K562 (cell line): ENCODE results near the gene ANAPC5. TPM values are rescaled to one million over a fixed set of nuclear protein-coding genes. Genes with fewer than 3 reads are reported as not detected.
A peak's percentile ranks its signal among the peaks of the same experiment; 100 is the strongest.
"Not testable (repeated sequence)": the region's sequence is repeated elsewhere in the genome, so short reads cannot be mapped to it uniquely, and the experiment has no call there.

Experiments
- ATAC-seq: fragments of 200-7000 bp; cut with Tn5 transposase; 3 replicates; pipeline ENCODE4 v1.9.1; 2020; ENCODE audit warnings: moderate library complexity
- BruUV-seq: library from RNA; stranded (reverse); fragments of 400-500 nt; replicated peaks from 2 replicates; lab custom pipeline; 2021; lab: Mats Ljungman, UMichigan
- CTCF ChIA-PET: fragments of 300-600 bp; formaldehyde crosslinking; extraction: SDS; loops from one replicate; lab custom pipeline; 2021; ENCODE audit warnings: low intra/inter-chr PET ratio; lab: Yijun Ruan, JAX
- POLR2A ChIA-PET: fragments of 300-600, 350-650 bp; sonication (Branson Sonifier 250); formaldehyde crosslinking; extraction: SDS; loops from one replicate; lab custom pipeline; 2021; ENCODE audit warnings: antibody characterized with exemption, inconsistent platforms; lab: Yijun Ruan, JAX
- DNase-seq, 4 experiments: peaks; one replicate each; pipeline versions ENCODE4 v3.0.0 to v3.0.0-alpha.2; 2011 to 2018; ENCODE audit warnings: low spot score in 3 of 4, mixed read lengths in 3 of 4; ENCODE audit errors: extremely low read depth in 1 of 4
- FAIRE-seq: peaks from 2 replicates; lab custom pipeline; 2011; peaks lifted over from hg19 to GRCh38; lab: Jason Lieb, UNC
- H2AFZ ChIP-seq: 2 replicates; pipeline ENCODE4 v1.6.0; 2011; ENCODE audit warnings: low read depth, low read length, control low read depth, inconsistent platforms
- H3K27ac ChIP-seq: fragments of 200-600 bp; 3 replicates; pipeline ENCODE4 v1.8.0; 2011; ENCODE audit warnings: low read depth, mild to moderate bottlenecking, control low read depth, inconsistent platforms, low read length, moderate library complexity, mixed read lengths; ENCODE audit errors: extremely low read depth
- H3K27me3 ChIP-seq, 2 experiments: fragments of 300-600 bp in 1 of 2; 2 replicates in 1 of 2; 3 replicates in 1 of 2; pipeline versions ENCODE4 v1.6.0 to v1.8.0; 2011; ENCODE audit warnings: inconsistent platforms in 2 of 2, low read length in 2 of 2, mild to moderate bottlenecking in 1 of 2, mixed read lengths in 1 of 2, moderate library complexity in 1 of 2; ENCODE audit not compliant: control insufficient read depth in 2 of 2, insufficient read depth in 2 of 2
- H3K36me3 ChIP-seq: fragments of 300-600 bp; 3 replicates; pipeline ENCODE4 v1.8.0; 2011; ENCODE audit warnings: mild to moderate bottlenecking, low read length, inconsistent platforms; ENCODE audit not compliant: control insufficient read depth, insufficient read depth
- H3K4me1 ChIP-seq, 2 experiments: fragments of 200-600 bp in 1 of 2; replicated peaks in 1 of 2; 2 replicates in 1 of 2; 3 replicates in 1 of 2; pipeline versions ENCODE4 v1.5.1 to v1.8.0; 2011; ENCODE audit warnings: inconsistent platforms in 2 of 2, low read length in 2 of 2, mild to moderate bottlenecking in 1 of 2, mixed read lengths in 1 of 2, moderate library complexity in 1 of 2; ENCODE audit not compliant: control insufficient read depth in 2 of 2, insufficient read depth in 2 of 2
- H3K4me2 ChIP-seq: 2 replicates; pipeline ENCODE4 v1.6.1; 2011; ENCODE audit warnings: low read length, control low read depth, inconsistent platforms, mixed read lengths; ENCODE audit not compliant: insufficient read depth
- H3K4me3 ChIP-seq: fragments of 200-600 bp; sonication (generic), shearing (Covaris generic); 2 replicates; pipeline ENCODE4 v1.5.1; 2016; ENCODE audit warnings: control low read depth, inconsistent platforms
- H3K79me2 ChIP-seq: fragments of 200-600 bp; 3 replicates; pipeline ENCODE4 v1.8.0; 2011; ENCODE audit warnings: low read length, inconsistent platforms; ENCODE audit not compliant: control insufficient read depth, insufficient read depth
- H3K9ac ChIP-seq, 2 experiments: 2 replicates each; pipeline versions ENCODE4 v1.6.0 to v1.6.1; 2011; ENCODE audit warnings: low read depth in 2 of 2, low read length in 2 of 2, control low read depth in 1 of 2, inconsistent platforms in 1 of 2, mild to moderate bottlenecking in 1 of 2, mixed read lengths in 1 of 2; ENCODE audit not compliant: insufficient read depth in 1 of 2
- H3K9me1 ChIP-seq: one replicate; pipeline ENCODE4 v1.6.0; 2011; ENCODE audit warnings: inconsistent platforms, mild to moderate bottlenecking, low read length, moderate library complexity; ENCODE audit not compliant: control insufficient read depth, insufficient read depth
- H3K9me3 ChIP-seq: replicated peaks from 2 replicates; pipeline ENCODE4 v1.5.1; 2011; ENCODE audit warnings: low read depth, low read length, inconsistent platforms; ENCODE audit not compliant: control insufficient read depth, insufficient read depth
- H4K20me1 ChIP-seq: replicated peaks from 2 replicates; pipeline ENCODE4 v1.6.1; 2011; ENCODE audit warnings: low read length, inconsistent platforms, mixed read lengths; ENCODE audit not compliant: control insufficient read depth, insufficient read depth
- ADNP ChIP-seq: fragments of 200-800 bp; sonication (Bioruptor generic); IDR thresholded peaks from 2 replicates; pipeline ENCODE4 v1.6.1; 2016; ENCODE audit warnings: missing genetic modification characterization, missing compliant biosample characterization
- CTBP1 ChIP-seq: fragments of 450-650 bp; IDR thresholded peaks from 2 replicates; pipeline ENCODE4 v1.6.1; 2016; ENCODE audit warnings: borderline replicate concordance
- DACH1 ChIP-seq: fragments of 450-650 bp; IDR thresholded peaks from 2 replicates; pipeline ENCODE4 v1.6.1; 2018; ENCODE audit not compliant: partially characterized antibody
- DPF2 ChIP-seq: fragments of 450-650 bp; IDR thresholded peaks from 2 replicates; pipeline ENCODE4 v1.6.1; 2016
- FOSL1 ChIP-seq: fragments of 200-800 bp; sonication (Bioruptor generic); conservative IDR thresholded peaks from 2 replicates; pipeline ENCODE4 v1.6.1; 2016; ENCODE audit warnings: missing genetic modification characterization, missing compliant biosample characterization
- GATA2 ChIP-seq: sonication (generic); formaldehyde crosslinking; IDR thresholded peaks from 2 replicates; pipeline ENCODE4 v1.4.0; 2020; ENCODE audit warnings: mild to moderate bottlenecking, missing genetic modification reagents
- HDAC1 ChIP-seq, 2 experiments: fragments of 450-650 bp; IDR thresholded peaks; 2 replicates each; pipeline ENCODE4 v1.6.1; 2016 to 2017; ENCODE audit warnings: inconsistent platforms in 1 of 2, mild to moderate bottlenecking in 1 of 2, moderate library complexity in 1 of 2
- HMBOX1 ChIP-seq: sonication (generic); IDR thresholded peaks from 2 replicates; pipeline ENCODE4 v1.6.1; 2016
- KLF1 ChIP-seq: fragments of 450-650 bp; IDR thresholded peaks from 2 replicates; pipeline ENCODE4 v1.6.1; 2016; ENCODE audit warnings: missing genetic modification characterization, missing compliant biosample characterization
- POLR3A ChIP-seq: IDR thresholded peaks from 2 replicates; pipeline ENCODE4 v1.6.1; 2011; ENCODE audit warnings: borderline replicate concordance, mild to moderate bottlenecking, moderate library complexity; ENCODE audit not compliant: insufficient read length, insufficient read depth; ENCODE audit errors: extremely low read depth
- RBM25 ChIP-seq: fragments of 200-400 bp; formaldehyde crosslinking; IDR thresholded peaks from 2 replicates; pipeline ENCODE4 v1.6.1; 2018; ENCODE audit warnings: low read length, low read depth, moderate library complexity; ENCODE audit not compliant: severe bottlenecking
- SMARCA4 ChIP-seq: fragments of 450-650 bp; IDR thresholded peaks from 2 replicates; pipeline ENCODE4 v1.6.1; 2016
- TCF3 ChIP-seq: sonication (generic); formaldehyde crosslinking; IDR thresholded peaks from 2 replicates; pipeline ENCODE4 v1.4.0; 2020; ENCODE audit warnings: mild to moderate bottlenecking, missing genetic modification reagents
- UBTF ChIP-seq, 2 experiments: IDR thresholded peaks; 2 replicates each; pipeline ENCODE4 v1.6.1; 2012; ENCODE audit warnings: improper control_type of control experiment in 2 of 2, low read depth in 2 of 2, low read length in 2 of 2, borderline replicate concordance in 1 of 2
- ZBTB33 ChIP-seq: sonication (generic); formaldehyde crosslinking; IDR thresholded peaks from 2 replicates; pipeline ENCODE4 v1.8.1; 2023; ENCODE audit warnings: mild to moderate bottlenecking, missing genetic modification reagents
- ZKSCAN1 ChIP-seq: fragments of 150-350 bp; IDR thresholded peaks from 2 replicates; pipeline ENCODE4 v1.6.1; 2016; ENCODE audit warnings: low read depth, low read length
- WGBS: fragments of 100-300 bp; shearing (Covaris generic); methylation state at CpG from one replicate; pipeline ENCODE4 v1.1.6; 2016; ENCODE audit warnings: low coverage, mixed read lengths; ENCODE audit not compliant: insufficient coverage; ENCODE audit errors: missing lambda C conversion rate; 5-methylcytosine and 5-hydroxymethylcytosine counted together
- in situ Hi-C: fragments of 300-500 bp; cut with MboI; formaldehyde crosslinking; loops from 4 replicates; pipeline ENCODE4 v1.15.0; 2018; ENCODE audit warnings: inconsistent platforms, mixed read lengths
- intact Hi-C: fragments of 100-400 bp; cut with micrococcal nuclease; formaldehyde crosslinking; loops from 2 replicates; pipeline ENCODE4 v1.14.2; 2022
- polyA plus RNA-seq, 8 experiments: library from polyadenylated mRNA; depleted of rRNA in 4 of 8; stranded (reverse) in 5 of 8; unstranded in 3 of 8; fragments of >200 nt; fragmentation: Nextera tagmentation in 2 of 8; fragmentation: Illumina TruSeq in 1 of 8; extraction: Ambion mirVana in 2 of 8; extraction: Trizol in 1 of 8; gene quantifications; 2 replicates each; pipeline versions ENCODE4 v1.2.1 to v1.2.3, GENCODE V29; 2011 to 2014; ENCODE audit warnings: inconsistent platforms in 1 of 8, missing spikeins in 1 of 8
- total RNA-seq, 7 experiments: library from RNA; depleted of rRNA in 6 of 7; stranded (reverse); fragments of >200 nt in 6 of 7; fragmentation: Illumina TruSeq in 2 of 7; extraction: Trizol in 2 of 7; gene quantifications; 2 replicates each; pipeline versions ENCODE4 v1.2.1 to v1.2.3, GENCODE V29; 2011 to 2021; ENCODE audit warnings: low replicate concordance in 1 of 7

ANAPC5 gene
- total and polyA plus RNA-seq, 9 of the 15 experiments (the other 6 are each of a cell fraction or from before 2014, with no cell fraction given), result 136 to 315 (median 197) TPM

- TF ChIP-seq RBM25, result peak; percentile 26
- TF ChIP-seq ZBTB33 (CRISPR knock-in tag), result no peak
Observed at GRCh38 chr12:121283388-121283787, 68.8 kb downstream of the ANAPC5 start (continued).

GRCh38 chr12:121282910-121283309 is 69.3 kb downstream of the ANAPC5 start:
- H3K36me3 ChIP-seq, H3K9me3 ChIP-seq, in situ Hi-C loops, H3K79me2 ChIP-seq, H3K27me3 ChIP-seq, H3K9me1 ChIP-seq, CTCF ChIA-PET, intact Hi-C loops, H3K4me2 ChIP-seq, H3K4me3 ChIP-seq, H2AFZ ChIP-seq, BruUV-seq: not testable (repeated sequence)
- POLR2A ChIA-PET, result interaction anchor here (0.6 to 1.3 kb wide), 6 partner anchors 10 to 278 kb away, joined by 3 to 6 read pairs (median 3); no protein-coding TSS in a partner anchor
- Histone ChIP-seq H4K20me1 (peaks cover 34% of the 10 kb centered on the region), H3K4me1 (peaks cover 13 to 32% of the 10 kb centered on the region in 2 experiments; a peak in 4 of 5 replicates), H3K27ac (peak overlapping the region; percentile 15; the same call in 1 of the 3 replicates), H3K9ac (peak overlapping the region in 1 of 2 experiments; percentile 82; a peak in 2 of 4 replicates)
- FAIRE-seq, result peak; percentile 66
- 6% methylated on average over 11 of the region's 11 CpGs for WGBS
- ATAC-seq, result peak; percentile 90
- peak; percentile 40 to 78 (median 59) for DNase-seq
- TF ChIP-seq UBTF (IDR thresholded peaks at IDR 0.05; ENCODE audit: borderline replicate concordance in 1 of 2, low read depth in 2 of 2, low read length in 2 of 2) (peak in 1 of 2 experiments; percentile 78; a peak in 1 of 4 replicates), TCF3 (CRISPR knock-in tag) (peak; percentile 72), FOSL1 (0 out of 2 replicates have a peak, but pooled peaks have one; percentile 12), HMBOX1 (0 out of 2 replicates have a peak, but pooled peaks have one; percentile 32), DPF2 (peak; percentile 47; the same call in 1 of the 2 replicates), KLF1 (tag) (0 out of 2 replicates have a peak, but pooled peaks have one; percentile 63), HDAC1 (IDR thresholded peaks at IDR 0.05) (peak in 1 of 2 experiments; percentile 60; a peak in 1 of 4 replicates), CTBP1 (peak; percentile 58; the same call in 1 of the 2 replicates), POLR3A (peak; percentile 12), ADNP (peak; percentile 85), DACH1 (peak; percentile 46), SMARCA4 (0 out of 2 replicates have a peak, but pooled peaks have one; percentile 25), ZKSCAN1 (0 out of 2 replicates have a peak, but pooled peaks have one; percentile 33), GATA2 (CRISPR knock-in tag) (0 out of 2 replicates have a peak, but pooled peaks have one; percentile 25)
